Measurements from ENCODE around the gene ECSCR. TPM values are rescaled to one million over a fixed set of nuclear protein-coding genes. Genes with fewer than 3 reads are reported as not detected.

ECSCR gene
- total RNA-seq, 1 donor from 2014 or later: not detected

DNA sequence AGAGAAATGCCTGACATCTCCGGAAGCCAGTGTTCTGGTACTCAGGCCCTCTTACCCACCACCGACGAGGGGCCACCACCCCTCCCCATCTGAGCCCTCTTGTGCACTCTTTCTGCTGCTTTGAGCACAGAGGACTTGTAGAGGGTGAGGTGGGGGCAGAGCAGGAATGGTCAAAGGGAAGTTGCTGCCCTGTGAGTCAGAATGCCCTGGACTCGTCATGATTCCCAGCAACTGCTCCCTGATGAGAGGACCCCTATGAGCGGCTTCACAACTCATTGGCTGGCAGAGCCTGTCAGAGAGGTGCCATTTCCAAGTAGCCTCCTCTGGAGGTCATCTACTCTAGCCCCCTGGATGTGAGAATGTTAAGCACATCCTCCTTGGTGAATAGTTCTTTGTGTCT is 845 bp downstream of the ECSCR start:
- FAIRE-seq: no peak
- TF ChIP-seq, protein P1, sequence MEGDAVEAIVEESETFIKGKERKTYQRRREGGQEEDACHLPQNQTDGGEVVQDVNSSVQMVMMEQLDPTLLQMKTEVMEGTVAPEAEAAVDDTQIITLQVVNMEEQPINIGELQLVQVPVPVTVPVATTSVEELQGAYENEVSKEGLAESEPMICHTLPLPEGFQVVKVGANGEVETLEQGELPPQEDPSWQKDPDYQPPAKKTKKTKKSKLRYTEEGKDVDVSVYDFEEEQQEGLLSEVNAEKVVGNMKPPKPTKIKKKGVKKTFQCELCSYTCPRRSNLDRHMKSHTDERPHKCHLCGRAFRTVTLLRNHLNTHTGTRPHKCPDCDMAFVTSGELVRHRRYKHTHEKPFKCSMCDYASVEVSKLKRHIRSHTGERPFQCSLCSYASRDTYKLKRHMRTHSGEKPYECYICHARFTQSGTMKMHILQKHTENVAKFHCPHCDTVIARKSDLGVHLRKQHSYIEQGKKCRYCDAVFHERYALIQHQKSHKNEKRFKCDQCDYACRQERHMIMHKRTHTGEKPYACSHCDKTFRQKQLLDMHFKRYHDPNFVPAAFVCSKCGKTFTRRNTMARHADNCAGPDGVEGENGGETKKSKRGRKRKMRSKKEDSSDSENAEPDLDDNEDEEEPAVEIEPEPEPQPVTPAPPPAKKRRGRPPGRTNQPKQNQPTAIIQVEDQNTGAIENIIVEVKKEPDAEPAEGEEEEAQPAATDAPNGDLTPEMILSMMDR (IDR thresholded peaks at IDR 0.05; ENCODE audit: insufficient read depth, low read length, severe bottlenecking): no peak
- Histone ChIP-seq H3K4me3 (ENCODE audit: low read depth, low read length) (no peak overlapping the region), H3K27me3 (ENCODE audit: control insufficient read depth, insufficient read depth, low read length) (no peaks in the 10 kb centered on the region), H3K36me3 (ENCODE audit: control insufficient read depth, insufficient read depth, low read length) (no peaks in the 10 kb centered on the region)
- peak; percentile 50 for DNase-seq (ENCODE audit: low read depth)

DNA sequence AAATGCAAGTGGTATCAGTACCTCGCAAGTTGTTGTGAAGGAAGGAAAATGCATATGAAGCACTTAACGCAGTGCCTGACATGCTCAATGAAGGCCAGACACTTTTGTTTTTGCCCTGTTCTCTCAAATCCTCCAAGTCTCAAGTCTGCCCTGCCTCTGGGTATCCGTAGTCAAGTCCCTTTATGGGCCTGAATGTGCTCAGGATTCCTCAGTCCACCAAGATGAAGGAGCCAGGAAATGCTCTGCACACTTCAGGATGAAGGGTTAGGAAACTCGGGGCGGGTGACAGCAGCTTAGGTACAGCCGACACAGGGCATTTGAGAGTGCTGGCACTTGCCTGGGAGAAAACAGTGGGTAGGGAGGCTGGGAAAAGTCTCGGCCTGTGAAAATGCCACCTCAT is 1.4 kb downstream of the ECSCR start:
- TF ChIP-seq, protein P1 (IDR thresholded peaks at IDR 0.05; ENCODE audit: insufficient read depth, low read length, severe bottlenecking): no peak
- DNase-seq (ENCODE audit: low read depth) (no peak), FAIRE-seq (no peak)
- Histone ChIP-seq H3K27me3 (ENCODE audit: control insufficient read depth, insufficient read depth, low read length) (no peaks in the 10 kb centered on the region), H3K36me3 (ENCODE audit: control insufficient read depth, insufficient read depth, low read length) (no peaks in the 10 kb centered on the region), H3K4me3 (ENCODE audit: low read depth, low read length) (no peak overlapping the region)

DNA sequence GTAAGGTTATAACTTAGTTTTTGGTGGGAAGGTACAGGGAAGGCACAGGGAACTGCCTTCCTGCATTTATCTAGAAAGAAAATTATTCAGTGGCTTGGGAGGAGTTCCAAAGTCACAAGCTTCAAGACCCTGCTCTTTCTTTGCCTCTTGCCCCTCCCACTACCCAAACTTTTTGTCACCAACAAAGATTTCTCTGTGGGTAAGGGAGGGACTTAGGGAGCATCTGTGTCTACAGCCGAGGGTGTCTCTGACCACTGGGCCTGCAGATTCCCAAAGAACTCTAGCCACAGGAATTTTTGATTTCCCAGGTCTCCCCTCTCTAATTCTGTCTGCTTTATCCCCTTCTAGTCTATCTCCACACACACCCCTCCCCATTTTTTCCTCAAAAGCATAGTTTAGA is 2.1 kb downstream of the ECSCR start:
- no peaks in the 10 kb centered on the region for H3K36me3 ChIP-seq (ENCODE audit: control insufficient read depth, insufficient read depth, low read length)
- no peak overlapping the region for H3K4me3 ChIP-seq (ENCODE audit: low read depth, low read length)
- FAIRE-seq: no peak
- DNase-seq (ENCODE audit: low read depth): no peak
- H3K27me3 ChIP-seq (ENCODE audit: control insufficient read depth, insufficient read depth, low read length): no peaks in the 10 kb centered on the region
- TF ChIP-seq, protein P1 (IDR thresholded peaks at IDR 0.05; ENCODE audit: insufficient read depth, low read length, severe bottlenecking): no peak

DNA sequence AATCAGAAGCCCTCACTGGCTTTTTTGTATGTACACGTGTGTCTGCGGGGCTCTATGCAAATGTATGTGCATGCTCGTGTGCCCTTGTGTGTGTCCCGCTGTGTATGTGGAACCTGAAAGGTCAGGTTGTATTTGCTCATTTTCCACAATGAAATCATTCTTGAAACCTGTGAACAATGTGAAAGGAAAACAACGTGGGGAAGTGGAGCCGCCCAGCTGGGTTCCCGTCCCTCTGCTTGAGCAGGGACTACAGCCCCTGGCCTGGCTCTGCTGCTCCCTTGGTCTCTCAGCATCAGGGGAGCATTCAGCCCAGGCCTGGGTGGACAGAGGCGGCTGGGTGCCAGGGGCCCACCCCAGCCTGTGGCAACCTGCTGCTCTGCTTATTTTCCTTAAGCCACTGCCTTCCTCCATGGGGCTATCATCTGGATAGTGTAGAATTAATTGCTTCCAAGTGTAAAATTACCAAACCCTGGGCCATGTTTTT is 3.0 kb downstream of the ECSCR start:
- FAIRE-seq (no peak), DNase-seq (ENCODE audit: low read depth) (peak; percentile 41)
- TF ChIP-seq, protein P1 (IDR thresholded peaks at IDR 0.05; ENCODE audit: insufficient read depth, low read length, severe bottlenecking): no peak
- Histone ChIP-seq H3K4me3 (ENCODE audit: low read depth, low read length) (no peak overlapping the region), H3K27me3 (ENCODE audit: control insufficient read depth, insufficient read depth, low read length) (no peaks in the 10 kb centered on the region), H3K36me3 (ENCODE audit: control insufficient read depth, insufficient read depth, low read length) (no peaks in the 10 kb centered on the region)

DNA sequence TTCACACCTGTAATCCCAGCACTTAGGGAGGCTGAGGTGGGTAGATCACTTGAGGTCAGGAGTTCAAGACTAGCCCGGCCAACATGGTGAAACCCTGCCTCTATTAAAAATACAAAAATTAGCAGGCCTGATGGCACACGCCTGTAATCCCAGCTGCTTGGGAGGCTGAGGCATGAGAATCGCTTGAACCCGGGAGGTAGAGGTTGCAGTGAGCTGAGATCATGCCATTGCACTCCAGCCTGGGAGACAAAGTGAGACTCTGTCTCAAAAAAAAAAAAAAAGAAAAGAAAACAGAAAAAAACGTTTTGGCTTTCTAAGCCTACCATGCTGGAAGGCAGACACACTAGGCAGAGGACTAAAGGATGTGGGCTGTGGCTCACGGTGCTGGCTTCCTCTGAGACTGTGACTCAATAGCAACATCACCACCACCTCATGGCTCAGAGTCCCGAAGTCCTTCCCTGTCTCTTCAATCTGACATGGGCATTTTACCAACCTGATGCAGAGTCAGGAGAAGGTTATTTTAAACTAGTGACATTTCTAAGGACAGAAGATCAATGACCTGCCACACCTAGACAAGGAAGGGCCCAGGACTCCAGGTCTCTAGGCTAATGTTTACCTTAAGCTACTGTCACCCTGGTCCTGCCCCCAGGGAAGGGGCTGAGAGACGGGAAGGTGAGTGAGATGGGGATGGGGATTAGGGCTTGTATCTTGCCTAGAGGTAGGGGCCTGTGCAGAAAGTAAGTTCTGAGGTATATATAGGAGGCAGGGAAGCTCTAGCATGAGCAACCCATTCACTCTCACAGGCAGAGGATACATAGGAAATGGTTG is 3.7 kb downstream of the ECSCR start:
- Histone ChIP-seq H3K36me3 (ENCODE audit: control insufficient read depth, insufficient read depth, low read length) (no peaks in the 10 kb centered on the region), H3K4me3 (ENCODE audit: low read depth, low read length) (no peak overlapping the region), H3K27me3 (ENCODE audit: control insufficient read depth, insufficient read depth, low read length) (no peaks in the 10 kb centered on the region)
- FAIRE-seq (no peak), DNase-seq (ENCODE audit: low read depth) (peak; percentile 89)
- TF ChIP-seq, protein P1 (IDR thresholded peaks at IDR 0.05; ENCODE audit: insufficient read depth, low read length, severe bottlenecking): no peak
